DMS53 (cell line): Measurements from ENCODE around the gene SOCS1.
A peak's percentile ranks its signal among the peaks of the same experiment; 100 is the strongest.

Experiments used
- DNase-seq: peaks from one replicate; lab custom pipeline; 2025; lab: John Stamatoyannopoulos, UW

Gene SOCS1

DNA sequence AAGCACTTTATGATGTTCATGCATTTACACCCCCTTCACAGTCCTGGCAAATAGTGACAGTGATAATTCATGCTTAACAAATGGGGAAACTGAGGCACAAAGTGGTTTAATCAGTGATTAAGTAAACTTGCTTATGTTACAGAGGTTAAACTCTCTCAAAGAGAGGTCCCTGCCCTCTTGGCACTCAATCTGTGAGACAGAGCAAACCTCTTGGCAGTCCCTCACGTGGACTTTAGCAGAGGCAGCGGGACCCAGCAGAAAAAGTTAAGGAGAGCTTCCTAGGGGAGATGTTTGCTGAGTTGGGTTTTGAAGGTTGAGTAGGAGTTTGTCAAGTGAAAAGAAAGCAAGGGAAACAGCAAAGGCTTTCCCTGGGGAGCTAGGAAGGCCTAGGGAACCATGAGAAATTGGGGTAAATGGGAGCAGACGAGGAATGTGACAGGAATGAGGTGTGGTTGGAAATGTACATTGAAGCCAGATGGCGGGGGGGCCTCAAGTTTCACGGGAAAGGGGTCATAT lies 10.7 kb downstream of the SOCS1 start:
- no peak for DNase-seq

DNA sequence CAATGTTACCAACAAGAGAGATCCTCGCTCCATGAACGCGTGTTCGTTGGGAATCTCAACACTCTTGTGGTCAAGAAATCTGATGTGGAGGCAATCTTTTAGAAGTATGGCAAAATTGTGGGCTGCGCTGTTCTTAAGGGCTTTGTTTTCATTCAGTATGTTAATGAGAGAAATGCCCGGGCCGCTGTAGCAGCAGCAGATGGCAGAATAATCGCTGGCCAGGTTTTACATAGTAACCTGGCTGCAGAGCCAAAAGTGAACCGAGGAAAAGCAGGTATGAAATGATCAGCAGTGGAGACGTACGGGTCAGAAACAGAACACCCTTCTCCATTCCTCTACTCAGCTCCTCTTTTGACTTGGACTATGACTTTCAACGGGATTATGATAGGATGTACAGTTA lies 13.3 kb downstream of the SOCS1 start:
- DNase-seq: no peak

DNA sequence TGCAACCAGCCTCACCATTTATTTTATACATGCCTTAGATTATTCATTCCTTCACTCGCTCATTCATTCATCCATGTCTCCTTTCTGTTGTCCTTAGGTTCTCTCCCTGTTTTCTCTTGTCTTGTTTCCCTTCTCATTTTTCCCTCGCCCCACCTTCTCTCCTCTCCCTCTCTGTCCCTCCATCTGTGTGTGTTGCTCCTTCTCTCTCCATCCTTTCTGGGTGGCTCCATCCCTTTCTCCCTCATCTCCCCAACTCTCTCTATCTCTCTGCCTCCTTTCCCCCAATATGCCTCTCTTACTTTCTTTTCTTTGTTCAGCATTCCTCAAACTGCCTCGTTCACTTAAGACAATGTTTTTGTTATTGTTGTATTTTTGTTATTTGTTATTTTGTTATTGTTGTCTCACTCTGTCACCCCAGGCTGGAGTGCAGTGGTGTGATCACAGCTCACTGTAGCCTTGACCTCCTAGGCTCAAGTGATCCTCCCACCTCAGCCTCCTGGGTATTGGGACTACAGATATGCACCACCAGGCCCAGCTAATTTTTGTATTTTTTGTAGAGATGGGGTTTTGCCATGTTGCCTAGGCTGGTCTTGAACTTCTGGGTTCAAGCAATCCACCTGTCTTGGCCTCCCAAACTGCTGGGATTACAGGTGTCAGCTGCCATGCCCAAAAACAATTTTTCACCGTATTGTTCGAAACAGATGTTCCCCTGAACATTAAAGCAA lies 14.4 kb downstream of the SOCS1 start:
- DNase-seq: no peak

DNA sequence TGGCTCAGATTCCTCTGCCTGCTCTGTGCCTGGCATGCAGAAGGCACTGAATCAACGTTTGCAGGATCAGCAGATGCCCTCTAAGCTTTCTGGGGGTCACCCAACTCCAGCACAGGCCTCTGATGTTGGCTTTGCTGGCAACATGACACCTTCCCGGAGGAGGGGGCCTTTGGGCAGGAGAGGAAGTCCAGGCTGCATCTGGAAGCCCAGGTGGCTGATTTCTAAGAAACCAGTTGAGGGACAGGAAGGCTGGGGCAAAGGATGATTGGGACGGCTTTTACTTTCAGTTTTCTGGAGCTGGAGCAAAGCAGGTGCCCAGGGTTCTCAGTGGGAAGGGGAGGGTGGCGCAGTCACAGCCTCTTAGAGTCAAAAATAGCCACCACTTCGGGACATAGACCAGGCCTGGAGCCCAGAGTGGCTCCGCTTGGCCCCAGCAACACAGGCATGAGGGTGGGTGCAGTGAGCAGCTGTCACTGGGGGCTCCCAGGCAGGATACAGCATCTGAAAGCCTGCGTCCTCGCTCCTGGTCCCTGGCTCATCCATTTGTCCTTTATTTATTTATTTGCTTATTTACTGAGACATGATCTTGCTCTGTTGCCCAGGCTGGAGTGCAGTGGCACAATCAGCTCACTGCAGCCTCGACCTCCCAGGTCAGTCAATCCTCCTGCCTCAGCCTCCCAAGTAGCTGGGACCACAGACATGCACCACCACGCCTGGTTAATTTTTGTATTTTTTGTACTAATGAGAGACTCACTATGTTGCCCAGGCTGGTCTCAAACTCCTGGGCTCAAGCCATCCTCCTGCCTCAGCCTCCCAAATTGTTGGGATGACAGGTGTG lies 15.1 kb downstream of the SOCS1 start:
- DNase-seq: no peak

DNA sequence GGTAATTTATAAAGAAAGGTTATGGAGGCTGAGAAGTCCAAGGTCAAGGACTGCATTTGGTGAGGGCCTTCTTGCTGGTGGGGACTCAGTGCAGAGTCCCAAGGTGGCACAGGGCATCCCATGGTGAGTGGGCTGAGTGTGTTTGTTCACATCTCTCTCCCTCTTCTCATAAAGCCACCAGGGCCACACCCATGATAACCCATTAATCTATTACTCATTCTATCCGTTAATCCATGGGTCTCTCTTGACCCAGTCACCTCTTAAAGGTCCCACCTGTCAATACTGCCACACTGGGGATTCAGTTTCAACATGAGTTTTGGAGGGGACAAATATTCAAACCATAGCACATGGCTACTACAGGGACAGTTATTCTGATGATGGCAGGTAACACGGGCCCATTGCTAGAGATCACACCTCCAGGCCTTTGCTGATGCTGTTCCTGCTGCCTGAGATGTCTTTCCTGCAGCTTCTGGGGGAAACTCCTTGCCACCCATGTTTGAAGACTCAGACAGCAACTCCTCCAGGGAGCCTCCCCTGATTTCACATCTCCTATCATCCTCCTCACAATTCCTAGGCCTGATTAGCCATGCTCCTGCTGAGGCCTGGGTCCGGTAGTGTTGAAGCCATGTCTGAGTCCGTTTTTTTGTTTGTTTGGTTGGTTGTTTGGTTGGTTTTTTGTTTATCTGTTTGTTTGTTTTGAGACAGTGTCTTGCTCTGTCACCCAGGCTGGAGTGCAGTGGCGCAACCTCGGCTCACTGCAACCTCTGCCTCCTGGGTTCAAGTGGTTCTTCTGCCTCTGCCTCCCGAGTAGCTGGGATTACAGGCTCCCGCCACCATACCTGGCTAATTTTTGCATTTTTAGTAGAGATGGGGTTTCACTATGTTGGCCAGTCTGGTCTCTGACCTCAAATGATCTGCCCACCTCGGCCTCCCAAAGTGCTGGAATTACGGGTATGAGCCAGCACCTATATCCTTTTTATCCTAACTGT lies 16.1 kb downstream of the SOCS1 start:
- DNase-seq: no peak

DNA sequence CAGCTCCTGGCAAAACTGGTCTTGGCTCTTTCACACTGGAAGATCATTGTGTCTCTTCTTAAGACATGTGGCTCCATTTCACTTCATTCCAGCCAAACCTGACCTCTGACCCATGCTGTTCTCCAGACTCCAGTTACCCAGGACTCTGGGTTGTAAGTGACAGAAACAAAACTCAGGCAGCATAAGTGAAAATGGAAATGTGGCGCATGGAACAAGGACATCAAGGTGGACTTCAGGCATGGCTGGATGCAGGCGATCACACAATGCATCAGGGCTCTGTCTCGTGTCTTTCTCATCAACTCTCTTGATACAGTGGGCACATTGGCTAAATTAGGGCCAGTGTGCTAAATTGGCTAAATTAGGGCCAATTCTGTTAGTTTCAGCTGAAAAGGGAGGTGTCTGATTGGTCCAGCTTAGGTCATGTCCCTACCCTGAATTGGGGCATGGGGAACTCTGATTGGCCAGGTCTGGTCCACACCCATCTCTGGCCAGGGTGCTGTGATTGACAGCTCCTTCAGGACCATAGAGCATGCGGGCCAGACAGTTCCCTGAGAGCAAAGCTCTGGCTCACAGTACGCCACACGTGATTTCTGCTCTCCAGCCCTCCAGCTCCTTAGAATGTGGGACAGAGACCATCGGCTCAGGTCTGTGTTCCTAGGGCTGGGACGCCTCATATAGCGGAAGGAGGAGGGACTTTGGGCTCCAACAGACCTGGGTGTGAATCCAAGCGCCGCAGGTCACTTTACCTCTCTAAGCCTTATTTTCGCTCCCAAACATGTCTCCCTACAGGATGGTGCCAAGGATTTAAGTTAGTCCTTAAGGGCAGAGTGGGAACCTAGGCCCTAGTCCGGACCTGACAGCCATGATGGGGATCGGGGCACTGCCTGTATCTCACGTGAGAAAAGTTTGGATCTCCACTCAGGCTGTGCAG lies 17.5 kb downstream of the SOCS1 start:
- DNase-seq: no peak

DNA sequence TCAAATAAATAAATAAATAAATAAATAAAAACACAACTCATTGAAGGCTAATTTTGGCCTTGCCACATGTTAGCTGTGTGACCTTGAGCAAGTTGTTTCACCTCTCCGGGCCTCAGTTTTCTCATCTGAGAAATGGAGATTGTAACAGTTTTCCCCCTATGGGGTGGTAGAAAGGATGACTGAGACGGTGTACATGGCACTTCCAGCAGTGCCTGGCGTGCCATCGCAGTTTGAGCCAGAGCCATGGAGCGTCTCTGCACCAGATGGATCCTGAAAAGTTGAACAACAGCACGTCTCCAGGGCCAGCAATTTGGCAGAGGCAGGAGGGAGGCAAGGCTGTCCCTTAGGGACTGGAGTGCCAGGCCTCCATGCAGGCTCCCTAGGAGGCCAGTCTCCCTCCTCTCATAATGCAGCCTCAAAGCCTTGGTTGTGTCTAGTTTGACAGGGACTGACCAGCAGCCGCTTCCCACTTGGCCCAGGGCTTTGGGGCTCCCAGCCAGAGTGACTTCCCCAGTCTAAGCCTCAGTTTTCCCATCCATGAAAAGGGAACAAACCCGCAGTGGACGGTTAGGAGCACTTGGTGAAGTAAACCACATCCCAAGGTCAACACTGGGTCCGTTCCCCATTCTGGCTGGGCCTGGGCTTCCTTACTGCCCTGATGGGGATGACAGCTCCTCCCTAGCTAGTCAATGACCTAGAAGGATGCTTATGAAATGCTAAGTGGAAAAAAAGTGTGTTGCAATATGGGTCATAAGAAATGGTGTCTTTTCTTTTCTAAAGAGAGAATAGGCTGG lies 19.3 kb downstream of the SOCS1 start:
- no peak for DNase-seq

DNA sequence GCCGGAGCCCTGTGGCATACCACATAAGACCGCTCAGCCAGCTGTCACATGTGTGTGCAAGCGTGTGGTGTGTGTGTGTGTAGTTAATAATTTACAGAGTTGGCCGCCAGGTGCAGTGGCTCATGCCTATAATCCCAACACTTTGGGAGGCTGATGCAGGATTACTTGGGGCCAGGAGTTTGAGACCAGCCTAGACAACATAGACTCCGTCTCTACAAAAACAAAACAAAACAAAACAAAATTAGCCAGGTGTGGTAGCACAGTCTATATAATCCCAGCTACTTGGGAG lies 20.4 kb downstream of the SOCS1 start:
- DNase-seq: peak; percentile 92

DNA sequence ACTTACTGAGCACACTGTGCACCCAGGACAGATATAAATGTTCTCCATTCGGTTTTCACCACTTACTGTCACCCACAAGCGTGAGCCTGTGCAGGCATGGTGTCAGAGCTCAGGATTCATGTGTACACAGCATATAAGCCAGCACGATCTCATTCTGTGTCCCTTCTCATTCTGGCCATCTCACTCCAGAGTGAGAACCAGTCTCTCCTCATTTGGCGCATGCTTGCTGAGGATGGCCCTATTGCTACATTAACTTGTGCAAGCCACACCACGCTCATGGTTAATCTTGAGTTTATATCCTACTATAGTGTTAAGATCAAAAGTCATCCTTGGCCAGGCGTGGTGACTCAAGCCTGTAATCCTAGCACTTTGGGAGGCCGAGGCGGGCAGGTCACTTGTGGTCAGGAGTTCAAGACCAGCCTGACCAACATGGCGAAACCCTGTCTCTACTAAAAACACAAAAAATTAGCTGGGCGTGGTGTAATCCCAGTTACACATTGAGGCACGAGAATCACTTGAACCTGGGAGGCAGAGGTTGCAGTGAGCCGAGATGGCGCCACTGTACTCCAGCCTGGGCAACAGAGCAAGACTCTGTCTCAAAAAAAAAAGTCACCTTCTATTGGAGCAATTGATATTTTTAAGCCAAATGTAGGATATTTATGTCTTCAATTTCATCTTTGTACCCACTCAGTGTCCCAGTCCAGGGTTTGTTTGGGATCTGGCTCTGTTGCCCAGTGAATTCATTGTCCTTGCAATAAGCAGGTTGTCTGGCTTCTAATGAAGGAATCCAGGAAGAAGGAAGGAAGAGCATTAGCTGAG lies 20.9 kb downstream of the SOCS1 start:
- DNase-seq: no peak

DNA sequence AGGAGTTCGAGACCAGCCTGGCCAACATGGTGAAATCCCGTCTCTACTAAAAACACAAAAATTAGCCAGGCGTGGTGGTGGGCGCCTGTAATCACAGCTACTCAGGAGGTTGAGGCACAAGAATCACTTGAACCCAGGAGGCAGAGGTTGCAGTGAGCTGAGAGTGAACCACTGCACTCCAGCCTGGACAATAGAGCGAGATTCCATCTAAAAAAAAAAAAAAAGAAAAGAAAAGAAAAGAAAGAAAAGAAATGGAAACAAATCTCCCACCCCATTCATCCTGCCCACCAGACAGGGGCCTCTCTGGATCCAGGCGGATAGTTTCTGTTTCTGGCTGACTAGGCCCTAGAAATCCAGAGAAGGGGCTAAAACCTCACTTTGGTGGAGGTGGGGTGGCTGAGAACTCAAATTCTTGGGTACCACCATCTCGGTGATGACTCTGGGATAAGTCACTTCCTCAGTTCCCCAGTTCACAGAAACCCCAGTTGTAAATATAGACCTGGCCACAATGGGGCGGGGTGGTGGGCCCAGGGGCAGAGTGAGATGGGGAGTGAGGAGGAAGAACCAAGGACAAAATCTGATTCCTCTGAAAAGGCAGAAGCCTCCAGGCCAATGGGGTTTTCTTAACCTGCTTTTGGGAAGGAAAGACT lies 22.2 kb downstream of the SOCS1 start:
- DNase-seq: no peak

DNA sequence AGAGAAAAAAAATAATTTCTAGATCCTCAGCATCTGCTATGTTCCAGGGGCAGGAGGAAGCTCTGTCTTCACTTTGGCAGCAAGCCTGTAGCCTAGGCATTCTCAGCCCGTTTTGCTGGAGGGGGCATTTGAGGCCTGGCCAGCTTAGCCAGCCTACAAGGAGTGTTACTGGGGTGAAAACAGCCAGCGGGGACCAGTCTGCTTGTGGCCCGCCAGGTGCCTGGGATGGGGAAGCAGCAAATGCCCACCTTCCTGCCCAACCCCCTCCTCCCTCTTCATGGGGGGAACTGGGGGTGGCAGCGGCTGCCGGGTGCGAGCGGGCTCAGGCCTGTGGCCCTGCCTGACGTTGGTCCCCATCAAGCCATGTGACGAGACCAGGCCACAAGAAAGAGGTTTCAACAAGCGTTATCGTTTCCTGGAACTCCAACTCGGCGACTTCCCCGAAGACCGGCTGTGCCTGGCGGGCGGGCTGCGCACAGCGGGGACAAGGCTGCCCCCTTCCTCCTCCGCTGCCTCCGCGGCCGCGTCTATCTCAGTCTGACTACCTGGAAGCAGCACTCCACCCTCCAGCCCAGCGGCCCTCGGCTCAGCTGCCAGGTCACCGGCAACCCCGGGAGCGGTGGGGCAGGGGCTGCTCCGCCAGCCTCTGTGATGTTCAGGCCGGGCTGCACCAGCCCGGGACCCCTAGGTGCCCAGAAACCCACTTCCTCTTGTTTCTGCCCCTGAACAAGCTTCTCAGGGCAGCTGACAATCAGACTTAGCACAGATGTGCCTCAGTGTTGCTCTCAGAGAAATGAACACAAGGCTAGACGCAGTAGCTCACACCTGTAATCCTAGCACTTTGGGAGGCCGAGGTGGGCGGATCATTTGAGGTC lies 22.9 kb downstream of the SOCS1 start:
- DNase-seq: no peak

DNA sequence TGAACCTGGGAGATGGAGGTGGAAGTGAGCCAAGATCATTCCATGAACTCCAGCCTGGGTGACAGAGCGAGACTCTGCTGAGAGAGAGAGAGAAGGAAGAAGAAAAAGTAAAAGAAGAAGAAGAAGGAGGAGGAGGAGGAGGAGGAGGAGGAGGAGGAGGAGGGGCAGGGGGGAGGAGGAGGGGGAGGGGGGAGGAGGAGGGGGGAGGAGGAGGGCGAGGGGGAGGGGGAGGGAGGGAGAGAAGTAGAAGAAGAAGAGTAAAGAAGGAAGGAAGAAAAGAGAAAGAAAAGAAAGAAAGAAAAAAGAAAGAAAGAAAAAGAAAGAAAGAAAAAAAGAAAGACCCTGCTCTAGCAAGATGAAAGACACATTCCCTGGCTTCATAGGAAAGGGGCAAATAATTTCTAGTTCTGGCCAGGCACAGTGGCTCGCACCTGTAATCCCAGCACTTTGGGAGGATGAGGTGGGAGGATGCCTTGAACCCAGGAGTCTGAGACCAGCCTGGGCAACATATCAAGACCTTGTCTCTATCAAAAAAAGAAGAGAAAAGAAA lies 23.6 kb downstream of the SOCS1 start:
- DNase-seq: no peak

DNA sequence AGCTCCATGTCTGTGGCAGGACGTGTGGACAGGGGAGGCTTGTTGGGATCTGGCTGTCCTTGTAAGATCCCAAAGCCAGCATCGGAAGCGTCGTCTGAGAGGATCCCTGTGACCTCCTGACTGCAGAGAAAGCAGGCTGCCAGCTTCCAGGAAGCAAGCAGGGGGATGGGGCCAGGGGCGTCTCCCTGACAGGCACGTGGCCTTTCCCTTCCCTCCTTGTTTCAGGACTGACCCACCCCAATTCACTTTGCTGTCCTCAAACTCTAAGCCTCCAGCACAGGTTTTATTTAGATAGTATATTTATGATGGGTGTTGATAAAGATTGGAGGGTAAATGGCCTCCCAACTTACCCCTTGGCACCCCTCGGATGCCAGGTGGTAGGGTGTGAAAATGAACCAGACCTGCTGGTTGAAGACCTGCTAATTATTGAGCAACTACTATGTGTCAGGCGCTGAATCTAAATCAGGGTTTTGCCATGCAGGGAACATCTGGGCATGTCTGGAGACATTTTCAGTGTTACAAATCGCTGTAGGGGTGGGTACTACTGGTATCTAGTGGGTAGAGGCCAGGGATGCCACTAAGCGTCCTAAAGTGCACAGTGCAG lies 24.5 kb downstream of the SOCS1 start:
- no peak for DNase-seq

DNA sequence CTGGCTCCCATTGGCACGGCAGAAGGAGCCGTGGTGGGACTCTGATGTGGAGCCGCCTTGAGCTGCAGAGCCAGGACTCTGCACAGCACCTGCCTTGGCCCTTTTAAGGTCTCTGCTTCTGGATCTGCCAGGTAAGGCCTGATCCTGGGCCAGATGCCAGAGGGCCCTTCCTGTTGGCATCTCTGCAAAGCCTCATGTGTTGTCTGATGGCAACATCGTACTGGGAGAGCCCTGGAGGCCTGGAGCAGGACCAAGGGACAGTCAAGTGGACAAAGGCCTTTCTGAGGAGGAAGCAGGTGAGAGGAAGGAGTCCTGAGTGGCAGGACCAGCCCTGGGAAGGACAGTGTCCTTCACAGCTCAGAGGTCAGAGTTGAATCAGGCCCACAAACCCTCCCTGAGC lies 26.1 kb downstream of the SOCS1 start:
- DNase-seq: no peak

DNA sequence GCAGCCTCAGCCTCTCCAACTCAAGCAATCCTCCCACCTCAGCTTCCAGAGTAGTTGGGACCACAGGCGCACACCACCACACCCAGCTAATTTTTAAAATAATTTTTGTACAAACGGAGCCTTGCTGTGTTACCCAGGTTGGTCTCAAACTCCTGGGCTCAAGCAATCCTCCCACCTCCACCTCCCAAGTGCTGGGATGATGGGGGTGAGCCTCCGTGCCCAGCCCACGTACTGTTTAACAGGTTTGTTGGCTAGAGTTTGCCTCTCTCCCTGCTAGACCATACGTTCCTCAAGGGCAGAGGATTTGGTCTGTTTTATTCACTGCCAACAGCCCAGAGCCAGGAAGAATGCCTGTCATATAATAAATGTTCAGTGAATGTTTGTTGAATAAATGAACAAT lies 26.6 kb downstream of the SOCS1 start:
- DNase-seq: no peak

DNA sequence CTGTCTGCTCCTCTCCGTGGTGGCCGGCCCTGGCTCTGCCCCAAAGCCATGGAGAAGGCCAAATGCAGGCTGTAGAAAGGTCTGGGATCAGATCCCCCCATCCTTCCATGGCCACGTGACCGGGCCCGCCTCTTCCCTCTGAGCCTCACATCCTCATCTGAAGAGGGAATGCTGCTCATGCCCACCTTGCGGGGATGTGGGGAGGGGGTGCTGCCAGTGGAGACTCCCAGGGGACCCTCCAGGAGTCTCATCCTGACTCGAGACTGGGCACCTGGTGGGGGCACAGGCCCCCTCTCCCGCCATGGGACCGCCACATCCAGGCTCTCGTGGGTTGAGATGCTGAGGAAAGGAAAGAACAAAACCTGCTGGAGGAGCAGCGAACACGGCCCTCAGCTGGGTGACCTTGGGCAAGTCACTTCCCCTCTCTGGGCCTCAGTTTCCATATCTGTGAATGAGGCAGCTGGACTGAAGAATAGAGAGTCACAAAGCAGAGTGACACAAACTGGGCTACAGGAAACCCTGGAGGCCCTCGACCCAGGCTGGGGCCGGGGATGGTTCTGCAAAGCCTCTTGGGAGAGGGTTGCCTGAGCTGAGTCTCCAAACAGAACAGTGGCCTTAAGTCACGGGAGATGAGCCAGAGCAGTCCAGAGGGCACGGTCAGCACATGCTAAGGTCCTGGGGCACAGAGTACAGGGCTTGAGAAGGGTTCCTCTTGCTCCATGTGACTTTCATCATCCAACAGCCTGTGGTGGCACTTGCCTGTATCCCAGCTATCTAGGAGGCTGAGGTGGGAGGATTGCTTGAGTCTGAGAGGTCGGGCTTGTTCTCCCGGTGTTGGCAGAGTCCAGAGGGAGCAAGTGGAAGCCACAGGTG lies 30.1 kb downstream of the SOCS1 start:
- no peak for DNase-seq
